OCI-LY3 (cell line): ENCODE data around the gene DUX4.
"Not testable (repeated sequence)": the region's sequence is repeated elsewhere in the genome, so short reads cannot be mapped to it uniquely, and the experiment has no call there.

Experiments
- EZH2phosphoT487 ChIP-seq: fragments of 200-600 bp; shearing (Covaris generic); IDR thresholded peaks from 2 replicates; pipeline ENCODE4 v1.6.1; 2018; ENCODE audit warnings: antibody characterized with exemption, mixed run types, low read depth
- TF ChIP-seq, protein P1 (sequence below): fragments of 200-600, 300-600 bp; sonication (generic); IDR thresholded peaks from 2 replicates; pipeline ENCODE4 v1.5.1; 2014; ENCODE audit warnings: antibody characterized with exemption, low read length, low read depth

DNA sequence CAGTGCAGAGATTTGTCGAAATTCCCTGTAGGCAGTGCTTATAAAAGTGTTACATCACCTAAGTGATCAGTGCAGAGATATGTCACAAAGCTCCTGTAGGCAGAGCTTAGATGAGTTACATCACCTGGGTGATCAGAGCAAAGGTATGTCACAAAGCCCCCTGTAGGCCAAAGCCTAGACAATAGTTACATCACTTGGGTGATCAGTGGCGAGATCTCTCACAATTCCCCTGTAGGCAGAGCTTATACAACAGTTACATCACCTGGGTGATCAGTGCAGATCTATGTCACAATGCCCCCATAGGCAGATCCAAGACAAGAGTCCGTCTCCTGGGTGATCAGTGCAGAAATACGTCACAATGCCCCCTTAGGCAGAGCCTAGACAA lies 5.0 kb downstream of the DUX4 start:
- TF ChIP-seq, protein P1, sequence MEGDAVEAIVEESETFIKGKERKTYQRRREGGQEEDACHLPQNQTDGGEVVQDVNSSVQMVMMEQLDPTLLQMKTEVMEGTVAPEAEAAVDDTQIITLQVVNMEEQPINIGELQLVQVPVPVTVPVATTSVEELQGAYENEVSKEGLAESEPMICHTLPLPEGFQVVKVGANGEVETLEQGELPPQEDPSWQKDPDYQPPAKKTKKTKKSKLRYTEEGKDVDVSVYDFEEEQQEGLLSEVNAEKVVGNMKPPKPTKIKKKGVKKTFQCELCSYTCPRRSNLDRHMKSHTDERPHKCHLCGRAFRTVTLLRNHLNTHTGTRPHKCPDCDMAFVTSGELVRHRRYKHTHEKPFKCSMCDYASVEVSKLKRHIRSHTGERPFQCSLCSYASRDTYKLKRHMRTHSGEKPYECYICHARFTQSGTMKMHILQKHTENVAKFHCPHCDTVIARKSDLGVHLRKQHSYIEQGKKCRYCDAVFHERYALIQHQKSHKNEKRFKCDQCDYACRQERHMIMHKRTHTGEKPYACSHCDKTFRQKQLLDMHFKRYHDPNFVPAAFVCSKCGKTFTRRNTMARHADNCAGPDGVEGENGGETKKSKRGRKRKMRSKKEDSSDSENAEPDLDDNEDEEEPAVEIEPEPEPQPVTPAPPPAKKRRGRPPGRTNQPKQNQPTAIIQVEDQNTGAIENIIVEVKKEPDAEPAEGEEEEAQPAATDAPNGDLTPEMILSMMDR = not testable (repeated sequence)
- not testable (repeated sequence) for TF ChIP-seq EZH2phosphoT487
